Liver (tissue), 9 donors: ENCODE results near the gene CEND1. TPM values are rescaled to one million over a fixed set of nuclear protein-coding genes. Genes with fewer than 3 reads are reported as not detected.

ENCODE experiments used
- DNase-seq: peaks from one replicate; pipeline ENCODE4 v3.0.0-alpha.2; 2017; ENCODE audit warnings: low spot score
- H3K27ac ChIP-seq, 2 donors: one replicate each; pipeline ENCODE4 v1.7.0; 2013; ENCODE audit warnings: inconsistent platforms in 2 of 2, low read length in 2 of 2, control low read depth in 1 of 2, low read depth in 1 of 2, mild to moderate bottlenecking in 1 of 2
- H3K27me3 ChIP-seq, 4 donors: one replicate each; pipeline versions ENCODE4 v1.6.1 to v1.7.0; 2013; ENCODE audit warnings: low read length in 3 of 4, inconsistent platforms in 1 of 4, mild to moderate bottlenecking in 1 of 4, moderate library complexity in 1 of 4; ENCODE audit not compliant: control insufficient read depth in 4 of 4, insufficient read depth in 4 of 4
- H3K36me3 ChIP-seq, 4 donors: one replicate each; pipeline versions ENCODE4 v1.6.1 to v1.7.0; 2013; ENCODE audit warnings: low read length in 3 of 4, mild to moderate bottlenecking in 3 of 4, low read depth in 1 of 4, moderate library complexity in 1 of 4; ENCODE audit not compliant: control insufficient read depth in 4 of 4, insufficient read depth in 3 of 4
- H3K4me1 ChIP-seq, 4 donors: one replicate each; pipeline versions ENCODE4 v1.6.1 to v1.7.0; 2013; ENCODE audit warnings: low read length in 3 of 4, mild to moderate bottlenecking in 3 of 4, moderate library complexity in 1 of 4; ENCODE audit not compliant: control insufficient read depth in 4 of 4, insufficient read depth in 4 of 4
- H3K4me3 ChIP-seq, 3 donors: one replicate each; pipeline versions ENCODE4 v1.6.1 to v1.7.0; 2013; ENCODE audit warnings: low read length in 3 of 3, control low read depth in 1 of 3, low read depth in 1 of 3, mild to moderate bottlenecking in 1 of 3
- H3K9ac ChIP-seq, 2 donors: one replicate each; pipeline ENCODE4 v1.7.0; 2013; ENCODE audit warnings: low read length in 2 of 2, mild to moderate bottlenecking in 2 of 2, moderate library complexity in 2 of 2, control low read depth in 1 of 2, low read depth in 1 of 2
- H3K9me3 ChIP-seq, 4 donors: one replicate each; pipeline versions ENCODE4 v1.6.1 to v1.7.0; 2013; ENCODE audit warnings: low read length in 3 of 4; ENCODE audit not compliant: control insufficient read depth in 4 of 4
- ATF3 ChIP-seq: IDR thresholded peaks from 2 replicates; pipeline ENCODE4 v1.6.1; 2016; ENCODE audit warnings: antibody characterized with exemption
- CTCF ChIP-seq: fragments of 150-350 bp; IDR thresholded peaks from 2 replicates; pipeline ENCODE4 v1.5.1; 2017; ENCODE audit warnings: improper control_type of control experiment, low read depth, low read length; ENCODE audit not compliant: missing input control
- EGR1 ChIP-seq, 2 donors: IDR thresholded peaks; 2 replicates each; pipeline ENCODE4 v1.6.1; 2016 to 2018; ENCODE audit warnings: antibody characterized with exemption in 2 of 2, low read depth in 2 of 2
- FOXA1 ChIP-seq: IDR thresholded peaks from 2 replicates; pipeline ENCODE4 v1.6.1; 2016; ENCODE audit warnings: antibody characterized with exemption
- FOXA2 ChIP-seq: IDR thresholded peaks from 2 replicates; pipeline ENCODE4 v1.6.1; 2016; ENCODE audit warnings: antibody characterized with exemption
- GABPA ChIP-seq, 2 donors: IDR thresholded peaks in 1 of 2; conservative IDR thresholded peaks in 1 of 2; 2 replicates each; pipeline ENCODE4 v1.6.1; 2016; ENCODE audit warnings: antibody characterized with exemption in 2 of 2, mild to moderate bottlenecking in 1 of 2, moderate library complexity in 1 of 2
- HNF4A ChIP-seq, 2 donors: conservative IDR thresholded peaks; 2 replicates each; pipeline ENCODE4 v1.6.1; 2016; ENCODE audit warnings: antibody characterized with exemption in 2 of 2, mild to moderate bottlenecking in 2 of 2
- JUND ChIP-seq, 2 donors: IDR thresholded peaks; 2 replicates each; pipeline ENCODE4 v1.6.1; 2016; ENCODE audit warnings: antibody characterized with exemption in 2 of 2
- MAX ChIP-seq: IDR thresholded peaks from 2 replicates; pipeline ENCODE4 v1.6.1; 2016; ENCODE audit warnings: antibody characterized with exemption
- RAD21 ChIP-seq, 2 donors: IDR thresholded peaks; 2 replicates each; pipeline ENCODE4 v1.6.1; 2016; ENCODE audit warnings: antibody characterized with exemption in 2 of 2, mild to moderate bottlenecking in 2 of 2
- REST ChIP-seq: IDR thresholded peaks from 2 replicates; pipeline ENCODE4 v1.6.1; 2016; ENCODE audit warnings: antibody characterized with exemption, mild to moderate bottlenecking
- RXRA ChIP-seq, 2 donors: IDR thresholded peaks; 2 replicates each; pipeline ENCODE4 v1.6.1; 2017 to 2018; ENCODE audit warnings: antibody characterized with exemption in 2 of 2, mild to moderate bottlenecking in 1 of 2
- SP1 ChIP-seq: IDR thresholded peaks from 2 replicates; pipeline ENCODE4 v1.6.1; 2018; ENCODE audit warnings: antibody characterized with exemption, mild to moderate bottlenecking
- TAF1 ChIP-seq: conservative IDR thresholded peaks from 2 replicates; pipeline ENCODE4 v1.6.1; 2016; ENCODE audit warnings: antibody characterized with exemption, mild to moderate bottlenecking
- YY1 ChIP-seq: IDR thresholded peaks from 2 replicates; pipeline ENCODE4 v1.6.1; 2016; ENCODE audit warnings: antibody characterized with exemption, mild to moderate bottlenecking
- ZBTB33 ChIP-seq: IDR thresholded peaks from 2 replicates; pipeline ENCODE4 v1.6.1; 2016; ENCODE audit warnings: antibody characterized with exemption
- WGBS: extraction: QIAGEN DNeasy Blood & Tissue Kit; methylation state at CpG from one replicate; pipeline ENCODE4 v1.1.7; 2013; 5-methylcytosine and 5-hydroxymethylcytosine counted together
- polyA plus RNA-seq, 2 donors: library from polyadenylated mRNA; stranded (reverse) in 1 of 2; unstranded in 1 of 2; fragments of 200-250 nt in 1 of 2; fragments of >200 nt in 1 of 2; fragmentation: Nextera tagmentation in 1 of 2; extraction: Ambion mirVana in 1 of 2; gene quantifications; one replicate each; pipeline versions ENCODE4 v1.2.1 to v1.2.3, GENCODE V29; 2013 to 2015
- total RNA-seq, 2 donors: library from RNA; depleted of rRNA; stranded (reverse); fragments of >200 nt; gene quantifications; one replicate each; pipeline ENCODE4 v1.2.3, GENCODE V29; 2014
- donor health status: healthy.
- donor health status: healthy.
- donor health status: healthy.
- donor health status: healthy.
- donor health status: healthy.

The CEND1 gene
- total and polyA plus RNA-seq, 4 donors = not detected

- WGBS = 95% methylated on average over 13 of the region's 13 CpGs
- no peaks in the 10 kb centered on the region for H3K9me3 ChIP-seq
- TF ChIP-seq SP1 (no peak), YY1 (no peak), EGR1 (IDR thresholded peaks at IDR 0.05; ENCODE audit: low read depth in 2 of 2) (no peak), REST (no peak), GABPA (IDR thresholded peaks at IDR 0.05 in 1 of 2, conservative IDR thresholded peaks at IDR 0.05 in 1 of 2) (no peak), FOXA2 (no peak), FOXA1 (no peak), HNF4A (conservative IDR thresholded peaks at IDR 0.05) (no peak), ZBTB33 (no peak), CTCF (no peak), MAX (no peak), RAD21 (IDR thresholded peaks at IDR 0.05) (no peak), TAF1 (no peak), ATF3 (no peak), RXRA (IDR thresholded peaks at IDR 0.05) (no peak)
- H3K4me1 ChIP-seq = peaks cover 7 to 41% (median 28%) of the 10 kb centered on the region in 4 donors
- no peak overlapping the region for H3K9ac ChIP-seq
- no peak overlapping the region for H3K4me3 ChIP-seq
- H3K27ac ChIP-seq = no peak overlapping the region
- peaks cover 0 to 10% (median 5%) of the 10 kb centered on the region in 4 donors for H3K36me3 ChIP-seq
- no peaks in the 10 kb centered on the region for H3K27me3 ChIP-seq
- DNase-seq = no peak
Measured at GRCh38 chr11:792873-793272, 3.0 kb upstream of the CEND1 start.

GRCh38 chr11:792535-792821, 2.6 kb upstream of the CEND1 start:
- Histone ChIP-seq H3K9ac (no peak overlapping the region), H3K9me3 (no peaks in the 10 kb centered on the region), H3K36me3 (peaks cover 0 to 10% (median 5%) of the 10 kb centered on the region in 4 donors), H3K4me1 (peaks cover 7 to 38% (median 26%) of the 10 kb centered on the region in 4 donors), H3K27ac (no peak overlapping the region), H3K27me3 (no peaks in the 10 kb centered on the region), H3K4me3 (no peak overlapping the region)
- DNase-seq = no peak
- TF ChIP-seq EGR1 (IDR thresholded peaks at IDR 0.05; ENCODE audit: low read depth in 2 of 2) (no peak), MAX (no peak), JUND (IDR thresholded peaks at IDR 0.05) (no peak), CTCF (no peak)
- WGBS = 97% methylated on average over 15 of the region's 15 CpGs
